Islet of Langerhans (tissue), 1 donor: ENCODE data around the gene LRRC63.
"Not testable (repeated sequence)": the region's sequence is repeated elsewhere in the genome, so short reads cannot be mapped to it uniquely, and the experiment has no call there.

Source experiments
- FAIRE-seq: peaks from one replicate; lab custom pipeline; 2011; peaks lifted over from hg19 to GRCh38; lab: Jason Lieb, UNC

LRRC63 gene, protein sequence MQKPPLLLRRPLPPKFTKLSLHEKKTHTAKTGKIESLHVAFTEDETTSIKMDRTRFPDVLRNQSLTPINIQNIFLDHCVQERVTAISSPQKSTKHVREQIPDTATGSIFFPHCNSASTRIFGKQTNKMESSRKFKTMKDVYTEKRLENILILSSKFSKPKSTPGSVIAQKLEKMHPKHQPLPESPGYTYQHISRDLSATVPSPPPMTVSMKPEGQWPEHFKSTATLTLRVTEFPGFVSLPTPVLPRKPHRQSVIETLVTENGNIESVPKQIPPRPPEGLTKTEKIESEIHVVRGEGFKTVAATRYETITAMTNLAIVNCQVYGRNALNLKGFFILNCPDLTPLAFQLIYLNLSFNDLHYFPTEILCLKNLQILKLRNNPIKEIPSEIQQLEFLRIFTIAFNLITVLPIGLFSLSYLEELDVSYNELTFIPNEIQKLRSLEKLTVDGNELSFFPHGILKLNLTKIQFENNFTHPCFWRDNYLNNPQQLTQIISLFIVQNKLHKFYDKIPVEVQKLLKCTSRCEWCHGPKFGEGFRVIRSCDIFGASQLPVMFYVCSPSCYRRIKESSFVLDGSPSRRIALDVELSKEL

DNA sequence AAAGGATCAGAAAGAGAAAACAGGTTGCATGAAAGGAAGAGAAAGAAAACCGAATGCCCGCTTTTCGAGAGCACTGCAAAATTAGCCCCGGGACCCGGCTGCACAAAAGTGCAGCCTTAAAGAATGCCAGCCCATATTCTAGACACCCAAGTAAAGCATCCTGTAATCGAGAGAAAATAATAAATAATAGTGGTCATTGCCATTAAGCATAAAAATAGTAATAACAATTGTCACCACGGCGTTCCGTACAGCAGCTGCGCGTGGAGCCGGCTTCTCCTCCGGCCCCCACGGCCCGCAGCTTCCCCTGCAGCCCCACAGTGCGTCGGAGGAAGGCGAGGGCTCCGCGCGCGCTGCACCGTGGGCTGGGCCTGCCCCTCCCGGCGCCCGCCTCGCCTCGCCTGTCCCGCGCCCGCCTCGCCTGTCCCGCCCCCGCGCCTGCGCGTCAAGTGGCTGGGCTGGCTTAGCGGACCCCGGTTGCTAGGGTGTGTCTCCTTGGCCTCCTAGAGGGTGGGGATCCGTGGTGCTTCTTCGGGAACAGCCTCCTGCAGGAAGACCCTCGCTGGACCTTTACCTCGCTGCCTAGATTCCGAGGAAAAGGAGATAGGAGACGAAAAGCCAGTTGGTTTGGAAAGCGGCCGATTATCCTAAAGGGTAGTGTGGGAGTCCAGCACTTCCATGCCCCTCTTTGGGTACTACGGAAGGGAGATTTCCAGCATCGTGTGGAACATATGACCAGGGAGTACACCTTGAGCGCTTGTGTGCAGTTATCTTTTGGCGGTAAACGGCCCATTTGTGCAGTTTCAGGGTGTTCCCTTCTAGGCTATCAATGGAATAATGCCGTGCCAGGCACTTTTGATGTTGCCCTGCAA is at the start of gene LRRC63:
TSS of gene LRRC63 (plus strand) at position 446 of the 869 bp plus-strand sequence. CDS start 1,107 bp downstream, outside the sequence.
- FAIRE-seq, result no peak

DNA sequence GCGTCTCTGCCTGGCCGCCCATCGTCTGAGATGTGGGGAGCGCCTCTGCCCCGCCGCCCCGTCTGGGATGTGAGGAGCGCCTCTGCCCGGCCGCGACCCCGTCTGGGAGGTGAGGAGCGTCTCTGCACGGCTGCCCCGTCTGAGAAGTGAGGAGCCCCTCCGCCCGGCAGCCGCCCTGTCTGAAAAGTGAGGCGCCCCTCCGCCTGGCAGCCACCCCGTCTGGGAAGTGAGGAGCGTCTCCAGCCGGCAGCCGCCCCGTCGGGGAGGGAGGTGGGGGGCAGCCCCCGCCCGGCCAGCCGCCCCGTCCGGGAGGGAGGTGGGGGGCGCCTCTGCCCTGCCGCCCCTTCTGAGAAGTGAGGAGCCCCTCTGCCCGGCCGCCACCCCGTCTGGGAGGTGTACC is 49.0 kb upstream of the LRRC63 start:
- FAIRE-seq, result not testable (repeated sequence)

DNA sequence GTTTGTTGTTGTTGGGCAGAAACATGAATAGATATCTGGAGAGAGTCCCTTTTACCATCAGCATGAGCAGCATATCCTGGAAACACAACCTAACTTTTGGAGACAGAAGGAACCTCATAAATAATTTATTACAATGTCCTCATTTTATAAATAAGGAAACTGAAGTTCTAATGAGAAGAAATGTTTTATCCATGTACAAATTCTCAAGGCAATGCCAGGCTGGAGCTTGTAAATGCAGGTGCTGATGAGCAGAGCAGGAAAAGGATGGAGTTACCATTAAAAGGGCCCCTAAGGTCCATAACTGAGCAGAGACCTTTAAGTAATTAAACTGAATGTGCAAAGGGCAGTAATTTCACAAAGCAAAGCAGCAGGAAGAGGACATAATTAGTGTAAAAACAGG is 47.1 kb upstream of the LRRC63 start:
- FAIRE-seq, result no peak

DNA sequence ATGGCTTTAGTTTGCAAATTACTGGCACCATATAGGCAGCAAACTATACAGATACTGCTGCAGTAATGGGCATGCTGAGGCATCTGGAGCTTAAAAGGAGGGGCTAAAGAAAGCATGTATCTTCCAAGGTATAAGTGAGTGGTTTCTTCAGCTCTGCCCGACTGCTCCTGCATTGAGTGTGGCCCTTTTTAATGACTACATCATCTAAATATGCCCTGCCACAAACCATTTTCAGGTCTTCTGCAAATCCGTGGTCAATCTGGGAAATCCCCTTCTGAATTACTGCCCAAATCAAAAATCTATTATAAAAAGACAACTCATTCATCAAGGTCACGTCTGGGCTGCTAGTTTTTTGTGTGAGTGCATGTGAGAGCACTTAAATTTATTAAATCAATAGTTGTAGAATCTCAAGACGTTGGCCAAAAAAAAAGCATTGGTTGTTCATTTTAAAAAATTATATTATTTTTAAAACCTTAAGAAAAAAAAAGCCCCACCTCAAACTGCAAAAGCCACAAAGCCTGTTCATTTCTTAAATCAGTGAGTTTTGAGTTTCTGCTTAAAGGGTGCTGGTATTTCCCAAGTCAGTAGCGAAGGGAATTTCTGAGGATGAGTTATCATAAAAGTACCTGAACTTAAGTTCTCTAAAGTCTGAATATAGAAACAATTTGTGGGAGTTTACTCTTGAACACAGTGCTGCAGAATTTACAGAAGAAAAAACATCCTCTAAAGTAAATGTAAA is 46.1 kb upstream of the LRRC63 start:
- no peak for FAIRE-seq

DNA sequence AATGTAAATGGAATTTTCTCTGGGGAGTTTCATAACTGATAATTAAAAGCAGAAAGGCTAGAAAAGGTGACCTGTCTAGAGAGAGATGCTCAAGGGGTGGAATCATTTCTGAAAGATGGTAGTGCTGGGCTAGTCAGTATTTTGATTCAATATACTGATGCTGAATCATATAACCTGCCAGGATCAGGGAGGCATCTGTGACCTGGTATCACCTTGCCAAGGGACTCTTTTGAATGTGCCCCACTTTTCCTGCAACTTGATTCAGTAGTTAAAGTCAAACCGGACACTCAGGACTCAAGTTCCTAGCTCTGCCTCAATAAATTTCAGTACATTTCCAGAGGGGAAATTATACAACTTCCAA is 45.5 kb upstream of the LRRC63 start:
- FAIRE-seq, result no peak

DNA sequence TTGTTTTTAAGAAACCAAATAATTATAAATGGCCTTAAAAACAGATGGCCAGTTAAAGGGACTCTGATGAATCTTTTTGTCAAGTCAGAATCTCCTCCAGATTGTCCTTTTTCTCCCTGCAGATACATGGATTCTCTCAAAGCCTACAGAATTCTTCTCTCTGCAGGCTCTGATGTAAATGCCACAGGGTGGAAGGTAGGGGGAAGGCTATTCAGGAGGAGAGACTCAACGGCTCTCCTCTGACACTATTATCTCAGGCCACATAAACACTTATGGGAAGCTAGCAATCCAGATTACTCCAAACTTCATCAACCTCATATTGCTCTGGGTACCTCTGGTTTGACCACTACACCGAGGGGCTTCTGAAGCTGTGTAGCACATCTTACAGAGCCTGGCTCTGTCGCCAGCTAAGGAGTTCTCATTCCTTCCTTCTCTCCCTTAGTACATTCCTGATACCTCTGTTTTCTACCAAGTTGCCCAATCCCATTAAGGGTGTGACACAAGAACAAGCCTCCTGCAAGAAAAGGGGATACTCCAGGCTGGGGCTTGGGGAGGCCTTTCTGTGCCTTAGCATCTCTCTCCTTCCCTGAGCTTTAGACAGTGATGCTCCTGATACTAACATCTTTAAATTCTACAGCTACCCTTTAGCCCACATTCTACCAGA is 44.6 kb upstream of the LRRC63 start:
- no peak for FAIRE-seq

DNA sequence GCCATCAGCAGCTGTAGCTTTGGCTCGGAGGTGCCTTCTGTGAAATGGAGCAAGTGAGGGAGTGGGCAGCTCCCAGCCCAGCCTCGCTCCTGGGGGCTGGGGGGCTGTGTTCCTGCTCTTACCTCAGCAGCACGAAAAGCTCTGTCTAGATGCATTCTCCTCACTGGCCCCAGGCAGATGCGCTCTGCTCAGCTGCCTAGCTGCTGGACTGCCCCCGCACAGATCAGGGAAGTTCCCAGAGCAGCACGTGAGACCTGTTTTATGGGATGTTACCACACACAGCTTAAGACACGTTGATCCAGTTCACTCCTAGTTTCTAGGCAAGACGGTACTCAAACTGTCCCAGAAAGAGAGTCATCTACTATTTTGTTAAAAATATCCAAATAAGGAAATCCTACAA is 43.4 kb upstream of the LRRC63 start:
- FAIRE-seq, result no peak

DNA sequence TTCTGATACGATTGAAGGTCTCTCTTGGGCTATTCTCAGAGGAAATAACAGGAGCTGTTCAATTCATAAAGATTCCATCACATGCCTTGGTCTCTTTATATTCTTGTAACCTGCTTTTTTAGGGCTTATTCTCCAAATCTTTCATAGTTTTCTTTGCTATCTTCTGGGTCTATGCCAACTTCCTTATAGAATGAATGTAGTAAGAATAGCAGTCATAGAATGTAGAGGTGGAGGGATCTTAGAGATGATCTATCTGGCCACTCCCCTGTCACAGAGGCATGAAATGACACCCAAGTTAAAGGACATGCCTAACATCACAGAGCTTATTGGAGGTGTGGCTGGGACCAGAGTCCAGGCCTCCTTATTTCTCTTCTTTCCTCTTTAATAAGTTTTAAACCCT is 42.9 kb upstream of the LRRC63 start:
- no peak for FAIRE-seq

DNA sequence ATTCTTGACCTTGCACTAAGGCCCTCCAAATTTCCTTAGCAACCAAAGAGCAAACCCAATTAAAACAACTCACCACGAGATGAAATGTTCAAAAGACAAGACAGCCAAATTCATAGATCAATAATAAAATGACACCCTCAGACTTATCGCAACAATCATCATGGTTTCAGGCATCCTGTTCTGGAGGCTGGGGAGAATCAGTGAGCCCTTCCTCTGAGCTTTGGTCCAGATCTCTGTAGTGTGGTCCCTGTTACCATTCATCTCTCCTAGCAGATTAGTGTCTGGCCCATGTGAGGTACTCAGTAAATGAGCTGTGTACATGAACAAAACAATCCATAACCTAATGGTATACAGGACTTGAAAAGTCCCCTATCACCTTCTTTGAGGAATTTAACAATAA is 42.0 kb upstream of the LRRC63 start:
- no peak for FAIRE-seq

DNA sequence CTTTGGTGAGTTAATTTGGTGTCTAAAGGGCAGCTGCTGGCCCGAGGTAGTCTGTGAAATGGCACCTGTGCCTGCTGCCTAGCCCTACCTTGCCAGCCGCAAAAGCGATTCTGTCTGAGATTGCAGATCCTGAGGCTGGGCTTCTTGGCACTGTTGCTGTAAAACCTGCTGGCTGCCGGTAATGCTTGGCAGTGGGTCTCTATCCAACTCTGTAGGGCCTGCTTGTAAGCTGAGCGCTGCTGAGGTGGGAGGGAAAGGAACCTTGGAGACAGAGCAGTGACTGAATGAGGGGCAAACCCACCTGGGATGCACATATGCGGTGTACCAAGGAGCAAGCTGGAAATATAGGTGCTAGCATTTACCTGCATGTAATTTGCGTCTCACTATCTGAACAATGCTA is 41.5 kb upstream of the LRRC63 start:
- no peak for FAIRE-seq

DNA sequence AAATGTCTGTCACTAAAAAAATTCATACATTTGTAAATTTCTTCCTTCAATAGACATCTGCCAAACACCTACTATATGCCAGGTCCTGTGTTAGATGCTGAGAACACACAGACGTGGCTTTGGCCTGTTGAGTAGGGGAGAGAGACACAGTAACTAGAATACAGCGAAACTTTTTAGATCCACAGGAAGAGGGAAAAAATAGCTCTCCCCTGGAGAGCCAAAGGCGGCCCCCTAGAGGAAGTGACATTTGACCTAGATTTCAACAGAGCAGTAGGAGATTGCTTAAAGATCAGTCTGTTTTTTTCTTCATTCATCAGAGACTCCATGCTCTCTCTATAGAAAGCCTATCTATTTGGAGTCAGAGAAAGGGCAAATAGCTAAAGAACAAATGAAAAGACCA is 41.0 kb upstream of the LRRC63 start:
- FAIRE-seq, result no peak

DNA sequence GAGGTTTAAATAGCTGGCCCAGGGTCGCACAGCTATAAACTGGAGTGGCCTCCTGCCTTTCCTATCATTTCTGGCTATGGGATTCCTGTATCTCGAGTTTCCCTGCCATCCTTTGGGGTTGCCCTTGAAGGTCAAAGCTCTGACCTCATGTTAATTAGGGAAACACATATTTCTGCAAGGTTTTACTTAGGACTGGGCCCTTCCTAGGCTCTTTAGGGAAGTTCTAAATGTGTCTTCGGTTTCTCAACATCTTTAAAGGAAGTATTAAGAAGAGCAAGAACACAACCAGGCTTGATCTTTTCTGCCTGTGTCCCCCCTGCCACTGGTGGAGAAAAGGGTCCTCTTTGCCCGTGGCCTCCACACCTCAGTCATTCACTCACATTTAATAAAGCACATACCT is 40.5 kb upstream of the LRRC63 start:
- no peak for FAIRE-seq

DNA sequence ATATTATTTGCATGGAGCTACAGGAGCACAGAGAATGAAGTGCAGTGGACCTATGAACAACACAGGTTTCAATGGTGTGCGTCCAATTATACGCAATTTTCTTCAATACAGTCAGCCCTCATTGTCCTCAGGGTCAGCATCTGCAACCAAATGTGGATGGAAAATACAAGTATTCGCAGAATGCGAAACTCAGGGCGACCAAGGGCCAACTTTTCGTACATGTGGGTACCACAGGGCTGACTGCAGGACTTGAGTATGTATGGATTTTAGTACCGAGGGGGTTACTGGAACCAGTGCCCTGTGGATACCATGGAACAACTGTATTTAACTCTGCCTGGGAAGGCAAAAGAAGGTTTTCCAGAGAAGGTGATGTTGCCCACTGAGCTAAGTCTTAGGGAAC is 40.0 kb upstream of the LRRC63 start:
- FAIRE-seq, result no peak

DNA sequence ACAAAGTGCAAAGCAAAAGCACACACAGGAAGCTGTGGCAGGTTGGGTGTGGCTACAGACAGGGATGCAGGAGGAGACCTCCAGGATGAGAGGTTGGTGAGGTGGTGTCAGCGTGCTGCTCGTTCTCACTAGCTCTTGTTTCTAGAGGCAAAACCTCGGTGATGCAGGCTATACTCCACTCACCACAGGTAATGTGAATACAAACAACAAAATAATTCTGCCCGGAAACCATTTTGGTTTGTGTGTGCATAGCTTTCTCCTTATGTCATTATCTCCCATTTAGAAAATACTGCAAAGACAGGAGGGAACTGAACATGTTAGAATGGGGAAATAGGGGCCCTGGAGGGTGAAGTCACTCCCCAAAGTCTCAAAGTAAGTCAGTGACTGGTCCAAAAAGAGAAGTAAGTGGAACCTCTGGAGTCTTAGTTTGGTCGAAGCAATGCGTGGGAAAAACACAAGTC is 39.2 kb upstream of the LRRC63 start:
- no peak for FAIRE-seq

DNA sequence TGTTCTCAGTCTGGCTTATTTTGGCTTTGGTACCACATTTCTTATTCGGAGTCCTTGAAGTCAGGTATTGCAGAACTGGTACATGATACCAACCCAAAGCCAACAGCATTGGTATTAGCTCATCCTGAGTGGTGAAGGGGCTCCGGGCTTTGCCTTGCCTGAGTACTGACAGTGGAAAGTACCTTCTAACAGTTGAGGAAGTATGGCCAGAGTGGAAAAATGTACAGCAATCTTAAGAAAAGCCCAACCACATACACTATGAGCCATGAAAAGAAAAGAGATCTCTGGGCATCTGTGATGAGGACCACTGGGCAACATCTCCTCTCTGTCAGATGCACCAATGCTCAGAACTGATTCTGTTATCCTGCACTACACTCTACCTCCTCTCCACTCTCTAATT is 38.1 kb upstream of the LRRC63 start:
- no peak for FAIRE-seq

DNA sequence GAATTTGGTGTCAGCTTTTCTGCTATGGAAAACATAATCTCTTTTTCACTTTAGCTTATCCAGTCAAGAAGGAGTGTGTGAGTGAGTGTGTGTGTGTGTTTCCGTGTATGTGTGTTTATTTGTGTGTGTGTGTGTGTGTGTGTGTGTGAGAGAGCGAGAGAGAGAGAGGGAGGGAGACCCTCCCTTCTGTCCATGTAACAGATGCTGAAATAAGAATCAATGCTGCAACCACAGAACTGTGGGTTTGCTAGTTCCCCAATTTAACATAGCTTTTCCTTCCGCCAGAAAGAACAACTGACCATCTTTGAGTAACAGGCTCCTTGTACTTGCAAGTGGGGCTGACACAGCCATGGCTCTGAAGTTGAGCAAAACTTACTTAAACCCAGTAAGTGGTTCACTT is 35.0 kb upstream of the LRRC63 start:
- FAIRE-seq, result no peak

DNA sequence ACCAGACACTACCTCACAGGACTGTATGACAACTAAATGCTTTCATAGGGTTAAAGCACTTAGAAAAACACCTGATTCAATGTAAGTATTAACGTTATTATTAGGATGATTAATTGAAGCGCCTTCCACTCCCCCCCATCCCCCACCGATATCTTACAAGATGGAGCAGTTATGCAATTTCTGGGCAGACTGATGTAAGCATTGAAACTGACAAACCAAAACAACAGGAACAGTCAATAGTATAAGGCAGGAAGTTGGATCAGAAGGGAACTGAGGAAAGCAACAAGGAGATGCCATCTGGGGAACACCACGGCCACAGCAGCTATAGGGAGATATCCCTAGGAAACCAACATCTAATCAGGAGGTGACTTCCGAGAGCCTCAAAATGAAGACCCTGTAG is 33.6 kb upstream of the LRRC63 start:
- FAIRE-seq, result no peak

DNA sequence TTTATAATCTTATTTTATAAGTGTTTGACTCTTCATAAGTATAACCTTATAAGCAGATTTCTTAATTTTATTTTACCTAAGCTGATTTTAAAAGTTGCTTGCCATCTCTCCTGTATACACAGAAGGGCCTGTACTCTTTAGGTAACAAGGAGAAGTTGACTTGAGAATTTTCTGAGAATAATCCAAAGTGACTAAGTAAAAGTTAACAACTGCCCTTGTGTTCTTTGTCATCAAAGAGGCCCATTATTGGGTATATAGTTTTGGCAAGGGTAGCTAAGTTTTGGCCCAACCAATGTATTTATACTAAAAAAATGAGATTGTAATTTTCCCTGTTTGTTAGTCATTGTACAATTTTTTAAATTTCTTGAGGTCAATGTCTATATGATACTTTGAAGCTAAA is 32.9 kb upstream of the LRRC63 start:
- peak; percentile 21 for FAIRE-seq

DNA sequence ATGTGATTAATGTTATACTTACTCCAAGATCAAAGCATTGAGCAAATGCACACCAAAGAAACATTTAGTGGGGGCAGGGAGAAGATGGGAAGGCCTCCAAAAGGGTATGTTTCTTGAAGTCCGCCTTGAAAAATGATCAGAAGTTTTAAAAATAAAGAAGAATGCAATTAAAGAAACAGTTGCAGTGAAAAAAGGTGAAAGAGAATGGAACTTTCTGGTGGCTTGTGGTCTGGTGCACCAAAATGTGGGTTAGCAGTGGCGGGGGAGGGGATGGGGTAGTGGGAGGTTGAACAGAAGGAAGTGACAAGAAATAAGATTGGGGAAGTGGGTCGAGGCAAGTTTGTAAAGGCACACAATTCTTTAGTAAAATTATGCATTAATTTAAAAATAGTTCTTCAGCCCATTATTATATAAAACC is 32.2 kb upstream of the LRRC63 start:
- FAIRE-seq, result no peak

DNA sequence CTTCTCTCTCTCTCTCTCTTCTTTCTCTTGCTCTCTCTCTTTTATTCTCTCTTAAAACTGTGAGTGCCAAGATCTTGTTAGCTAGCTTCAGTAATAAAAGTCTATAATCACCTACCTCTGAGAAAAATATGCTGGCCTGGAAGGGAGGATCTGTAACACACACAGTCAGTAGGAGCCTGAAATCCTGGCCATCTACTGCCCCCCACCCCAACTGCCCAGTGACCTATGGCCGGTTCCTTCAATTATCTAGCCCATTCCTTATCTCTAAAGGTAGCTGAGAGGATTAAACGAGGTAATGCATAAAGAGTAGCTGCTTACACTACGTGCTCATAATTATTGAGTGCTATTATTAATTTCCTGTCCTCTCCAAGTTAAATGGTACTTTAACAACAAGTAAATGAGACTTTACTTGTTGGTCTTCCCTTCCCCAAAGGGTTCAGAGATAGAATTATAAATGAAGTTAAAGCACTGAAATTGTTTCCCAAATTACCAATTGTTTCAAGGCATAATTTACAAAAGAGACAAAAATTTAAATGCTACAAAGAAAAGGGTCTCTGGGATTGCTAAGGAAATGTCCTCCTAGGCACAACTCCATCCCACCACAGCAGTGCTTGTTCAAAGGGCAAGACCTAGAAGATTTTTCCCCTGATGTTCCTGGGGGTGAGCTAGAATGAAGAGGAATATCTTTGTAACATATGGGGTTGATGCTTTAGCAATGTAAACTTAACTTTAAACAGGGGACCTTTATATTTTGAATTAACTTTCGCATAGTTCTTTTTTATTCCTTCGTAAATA is 31.6 kb upstream of the LRRC63 start:
- FAIRE-seq, result no peak

DNA sequence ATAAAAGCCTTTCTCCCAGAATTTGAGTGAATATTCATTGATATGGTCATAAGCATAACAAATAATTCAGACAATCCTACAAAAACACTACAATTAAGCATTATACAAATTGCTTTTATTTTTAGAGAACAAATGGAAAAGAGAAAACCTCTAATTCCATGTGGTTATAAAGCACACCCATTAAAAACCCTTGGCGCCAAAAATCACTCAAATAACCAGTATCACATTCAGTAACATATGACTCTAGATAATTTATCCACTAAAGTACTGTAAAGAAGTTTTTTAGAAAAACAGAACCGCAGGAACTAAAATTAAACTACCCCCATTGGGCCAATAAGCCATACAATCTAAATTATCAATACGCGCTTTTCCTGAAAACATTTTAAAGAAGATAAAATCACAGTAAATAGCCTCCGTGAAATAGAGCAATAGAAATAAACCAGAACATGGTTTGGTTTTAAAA is 30.3 kb upstream of the LRRC63 start:
- no peak for FAIRE-seq
